ENCODE results near the gene FOSL1.

The FOSL1 gene

DNA sequence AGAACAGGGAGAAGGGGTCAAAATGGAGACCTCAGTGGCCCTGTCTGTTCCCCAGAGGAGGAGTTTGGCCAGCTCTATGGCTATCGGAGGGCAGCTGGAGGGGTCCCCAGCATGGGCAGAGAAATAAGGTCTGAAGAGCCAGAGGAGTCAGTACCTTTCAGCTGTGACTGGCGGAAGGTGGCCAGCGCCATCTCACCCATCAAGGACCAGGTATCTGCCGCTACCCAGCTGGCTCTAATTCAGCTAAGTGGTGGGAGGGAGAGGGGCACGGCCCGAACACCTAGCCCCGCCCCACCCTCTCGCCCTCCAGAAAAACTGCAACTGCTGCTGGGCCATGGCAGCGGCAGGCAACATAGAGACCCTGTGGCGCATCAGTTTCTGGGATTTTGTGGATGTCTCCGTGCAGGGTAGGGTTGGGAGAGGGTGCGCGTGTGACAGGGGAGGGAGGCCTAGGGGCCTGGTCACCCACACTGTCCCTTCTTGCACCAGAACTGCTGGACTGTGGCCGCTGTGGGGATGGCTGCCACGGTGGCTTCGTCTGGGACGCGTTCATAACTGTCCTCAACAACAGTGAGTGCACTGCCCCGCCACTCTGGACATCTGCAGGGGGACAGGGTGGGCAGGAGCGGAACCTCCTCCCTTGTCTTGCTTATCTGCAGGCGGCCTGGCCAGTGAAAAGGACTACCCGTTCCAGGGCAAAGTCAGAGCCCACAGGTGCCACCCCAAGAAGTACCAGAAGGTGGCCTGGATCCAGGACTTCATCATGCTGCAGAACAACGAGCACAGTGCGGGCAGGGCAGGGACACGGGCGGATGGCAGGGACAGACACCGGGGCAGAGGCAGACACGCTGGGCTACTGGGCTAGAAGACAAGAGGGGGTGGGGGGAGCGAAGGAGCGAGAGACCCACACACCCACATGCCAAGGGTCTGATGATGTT is 17.8 kb downstream of the FOSL1 start:
- DNase-seq (ENCODE audit: low read depth): no peak
- TF ChIP-seq, protein P1, sequence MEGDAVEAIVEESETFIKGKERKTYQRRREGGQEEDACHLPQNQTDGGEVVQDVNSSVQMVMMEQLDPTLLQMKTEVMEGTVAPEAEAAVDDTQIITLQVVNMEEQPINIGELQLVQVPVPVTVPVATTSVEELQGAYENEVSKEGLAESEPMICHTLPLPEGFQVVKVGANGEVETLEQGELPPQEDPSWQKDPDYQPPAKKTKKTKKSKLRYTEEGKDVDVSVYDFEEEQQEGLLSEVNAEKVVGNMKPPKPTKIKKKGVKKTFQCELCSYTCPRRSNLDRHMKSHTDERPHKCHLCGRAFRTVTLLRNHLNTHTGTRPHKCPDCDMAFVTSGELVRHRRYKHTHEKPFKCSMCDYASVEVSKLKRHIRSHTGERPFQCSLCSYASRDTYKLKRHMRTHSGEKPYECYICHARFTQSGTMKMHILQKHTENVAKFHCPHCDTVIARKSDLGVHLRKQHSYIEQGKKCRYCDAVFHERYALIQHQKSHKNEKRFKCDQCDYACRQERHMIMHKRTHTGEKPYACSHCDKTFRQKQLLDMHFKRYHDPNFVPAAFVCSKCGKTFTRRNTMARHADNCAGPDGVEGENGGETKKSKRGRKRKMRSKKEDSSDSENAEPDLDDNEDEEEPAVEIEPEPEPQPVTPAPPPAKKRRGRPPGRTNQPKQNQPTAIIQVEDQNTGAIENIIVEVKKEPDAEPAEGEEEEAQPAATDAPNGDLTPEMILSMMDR (conservative IDR thresholded peaks at IDR 0.05; ENCODE audit: control insufficient read depth, insufficient read depth, low read depth, low read length): no peak
- no peak overlapping the region for H3K4me3 ChIP-seq (ENCODE audit: control insufficient read depth, low read depth, low read length)

- TF ChIP-seq, protein P1 (conservative IDR thresholded peaks at IDR 0.05; ENCODE audit: control insufficient read depth, insufficient read depth, low read depth, low read length): no peak
- H3K4me3 ChIP-seq (ENCODE audit: control insufficient read depth, low read depth, low read length): no peak overlapping the region
- no peak for DNase-seq (ENCODE audit: low read depth)
Measured at GRCh38 chr11:65880844-65881421, 19.3 kb downstream of the FOSL1 start.

DNA sequence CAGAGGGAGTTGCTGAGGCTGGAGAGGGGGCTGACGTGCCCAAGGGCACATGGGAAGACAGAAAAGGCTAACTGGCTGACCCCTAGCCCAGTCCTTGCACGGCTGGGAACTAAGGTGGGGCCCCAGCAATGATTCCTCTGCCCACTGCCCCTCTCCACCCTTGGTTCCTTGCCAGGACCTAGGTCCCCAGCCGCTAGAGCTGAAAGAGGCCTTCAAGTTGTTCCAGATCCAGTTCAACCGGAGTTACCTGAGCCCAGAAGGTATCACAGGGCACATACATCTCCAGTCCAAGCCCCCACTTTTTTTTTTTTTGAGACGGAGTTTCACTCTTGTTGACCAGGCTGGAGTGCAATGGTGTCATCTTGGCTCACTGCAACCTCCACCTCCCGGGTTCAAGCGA is 20.2 kb downstream of the FOSL1 start:
- DNase-seq (ENCODE audit: low read depth): no peak
- TF ChIP-seq, protein P1 (conservative IDR thresholded peaks at IDR 0.05; ENCODE audit: control insufficient read depth, insufficient read depth, low read depth, low read length): no peak
- no peak overlapping the region for H3K4me3 ChIP-seq (ENCODE audit: control insufficient read depth, low read depth, low read length)

DNA sequence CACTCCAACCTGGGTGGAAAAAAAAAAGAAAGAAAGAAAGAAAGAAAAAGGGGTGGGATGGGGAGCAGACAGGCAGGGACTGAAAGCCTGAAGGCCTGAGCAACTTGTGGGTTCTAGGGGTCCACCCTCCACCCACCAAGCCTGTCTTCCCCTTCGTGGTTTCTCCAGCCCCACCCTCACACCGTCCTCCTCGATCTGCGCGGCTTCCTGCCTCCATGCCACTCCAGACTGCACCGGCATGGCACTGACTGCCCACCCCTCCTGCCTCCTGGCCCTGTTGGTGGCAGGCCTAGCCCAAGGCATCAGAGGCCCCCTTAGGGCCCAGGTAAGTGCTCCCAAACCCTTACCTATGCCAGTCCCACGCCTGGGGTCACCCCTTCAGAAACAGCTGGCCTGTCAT is 20.6 kb downstream of the FOSL1 start, which contains the start of gene CTSW:
CTSW (plus strand) TSS at position 221 of the 400 bp plus-strand sequence; CDS start at position 239, 18 bp downstream.
- no peak for DNase-seq (ENCODE audit: low read depth)
- TF ChIP-seq, protein P1 (conservative IDR thresholded peaks at IDR 0.05; ENCODE audit: control insufficient read depth, insufficient read depth, low read depth, low read length): no peak
- H3K4me3 ChIP-seq (ENCODE audit: control insufficient read depth, low read depth, low read length): no peak within 1 kb of the TSS

DNA sequence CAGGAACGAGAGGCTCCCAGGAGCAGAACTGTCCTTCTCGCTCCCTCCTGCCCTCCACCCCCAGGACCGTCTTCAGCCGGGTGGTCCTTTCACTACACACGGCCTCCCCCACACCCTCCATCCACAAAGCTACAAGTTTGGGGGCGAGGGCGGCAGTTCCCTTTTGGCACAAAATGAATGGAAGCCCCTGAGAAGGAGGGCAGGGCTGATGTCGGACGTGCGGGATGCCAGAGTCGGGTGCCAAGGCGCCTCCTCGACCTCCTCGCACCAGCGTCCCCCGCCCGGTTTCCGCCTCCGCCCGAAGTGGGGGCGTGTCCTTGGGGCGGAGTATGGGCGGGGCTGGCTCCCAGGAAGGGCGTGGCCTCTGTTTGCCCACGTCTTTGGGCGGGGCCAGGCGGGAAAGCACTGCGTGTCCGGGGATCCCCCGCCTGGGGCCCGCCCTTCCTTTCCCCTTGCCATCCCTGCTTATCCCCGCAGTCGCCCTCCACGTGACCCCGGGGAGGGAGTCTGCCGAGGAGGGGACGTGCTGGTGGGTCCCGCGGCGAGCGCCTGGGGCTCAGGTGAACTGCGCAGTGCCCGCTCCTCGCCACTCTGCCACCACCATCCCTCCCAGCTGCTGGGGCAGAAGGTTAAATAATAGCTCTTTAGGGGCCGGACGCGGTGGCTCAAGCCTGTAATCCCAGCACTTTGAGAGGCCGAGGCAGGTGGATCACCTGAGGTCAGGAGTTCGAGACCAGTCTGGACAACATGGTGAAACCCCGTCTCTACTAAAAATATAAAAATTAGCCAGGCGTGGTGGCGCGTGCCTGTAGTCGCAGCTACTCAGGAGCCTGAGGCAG is 26.7 kb downstream of the FOSL1 start:
- peak; percentile 88 for DNase-seq (ENCODE audit: low read depth)
- TF ChIP-seq, protein P1 (conservative IDR thresholded peaks at IDR 0.05; ENCODE audit: control insufficient read depth, insufficient read depth, low read depth, low read length): no peak

DNA sequence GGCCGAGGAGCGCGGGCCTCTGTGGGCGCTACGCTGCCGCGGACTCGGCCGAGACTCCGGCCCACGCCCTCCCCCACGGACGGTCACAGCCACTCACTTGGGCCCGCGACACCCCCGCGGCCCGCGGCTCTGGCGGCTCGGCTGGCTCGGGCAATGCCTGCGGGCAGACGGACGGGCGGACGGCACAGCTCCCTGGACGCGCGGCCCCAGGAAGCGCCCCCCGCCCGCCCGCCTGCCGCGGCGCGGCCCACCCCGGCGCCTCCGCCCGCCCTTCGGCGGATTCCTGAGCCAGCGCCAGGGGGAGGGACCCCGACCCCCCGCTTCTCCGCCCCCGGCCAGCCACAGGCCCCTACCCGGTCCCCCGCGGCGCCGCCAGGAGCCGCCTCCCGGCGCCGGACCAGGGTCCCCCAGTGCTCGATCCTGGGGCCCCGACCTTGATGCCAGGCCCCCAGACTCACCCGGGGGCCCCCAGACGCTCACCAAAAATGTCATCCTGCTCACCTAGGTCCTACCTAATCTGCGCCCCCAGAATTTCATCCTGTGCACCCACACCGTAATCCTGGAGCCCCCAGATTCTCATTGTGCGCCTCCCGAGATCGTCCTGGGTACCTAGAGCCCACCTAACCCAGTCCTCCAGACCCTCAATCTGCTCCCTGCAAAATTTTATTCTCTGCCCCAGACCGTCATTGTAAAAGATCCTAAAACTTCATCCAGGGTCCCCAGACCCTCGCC is 27.4 kb downstream of the FOSL1 start, which contains the start of gene EFEMP2:
EFEMP2 (minus strand) TSS at position 215 of the 732 bp plus-strand sequence. CDS start 446 bp downstream, outside the sequence.
- no peak for DNase-seq (ENCODE audit: low read depth)
- peak within 1 kb of the TSS; percentile 69 for H3K4me3 ChIP-seq (ENCODE audit: control insufficient read depth, low read depth, low read length)
- TF ChIP-seq, protein P1 (conservative IDR thresholded peaks at IDR 0.05; ENCODE audit: control insufficient read depth, insufficient read depth, low read depth, low read length): no peak

More for the DNA sequence above, 26.7 kb downstream of the FOSL1 start:
- H3K4me3 ChIP-seq (ENCODE audit: control insufficient read depth, low read depth, low read length): peak overlapping the region; percentile 69

Measured in fibroblast of mammary gland (primary cell).